H9 (cell line): ENCODE results near the gene FANCL. TPM values are rescaled to one million over a fixed set of nuclear protein-coding genes. Genes with fewer than 3 reads are reported as not detected.
"Not testable (repeated sequence)": the region's sequence is repeated elsewhere in the genome, so short reads cannot be mapped to it uniquely, and the experiment has no call there.

Experiments used
- DNase-seq: peaks from one replicate; pipeline ENCODE4 v3.0.0-alpha.2; 2017
- H2AFZ ChIP-seq: one replicate; pipeline ENCODE4 v1.6.1; 2013; ENCODE audit warnings: mild to moderate bottlenecking, low read length, control low read depth, moderate library complexity
- H2AK5ac ChIP-seq: 2 replicates; pipeline ENCODE4 v1.6.1; 2013; ENCODE audit warnings: low read length, control low read depth, mixed read lengths; ENCODE audit not compliant: insufficient read length
- H2BK120ac ChIP-seq: one replicate; pipeline ENCODE4 v1.6.1; 2013; ENCODE audit warnings: low read depth, mild to moderate bottlenecking, low read length, control low read depth, inconsistent platforms; ENCODE audit not compliant: poor library complexity, severe bottlenecking
- H2BK12ac ChIP-seq: 2 replicates; pipeline ENCODE4 v1.6.1; 2013; ENCODE audit warnings: low read length, control low read depth, mixed read lengths, low read depth; ENCODE audit not compliant: insufficient read length
- H2BK15ac ChIP-seq: 2 replicates; pipeline ENCODE4 v1.6.1; 2013; ENCODE audit warnings: low read depth, low read length, control low read depth
- H2BK20ac ChIP-seq: one replicate; pipeline ENCODE4 v1.6.1; 2013; ENCODE audit warnings: low read depth, mild to moderate bottlenecking, low read length, control low read depth, inconsistent platforms; ENCODE audit not compliant: poor library complexity, severe bottlenecking
- H2BK5ac ChIP-seq: 2 replicates; pipeline ENCODE4 v1.6.1; 2013; ENCODE audit warnings: low read length, control low read depth, mixed read lengths; ENCODE audit not compliant: insufficient read length
- H3K14ac ChIP-seq: 2 replicates; pipeline ENCODE4 v1.6.1; 2013; ENCODE audit warnings: low read length, control low read depth; ENCODE audit not compliant: insufficient read depth
- H3K18ac ChIP-seq: 2 replicates; pipeline ENCODE4 v1.6.1; 2013; ENCODE audit warnings: low read depth, mild to moderate bottlenecking, mixed read lengths, low read length, control low read depth; ENCODE audit not compliant: insufficient read length
- H3K23ac ChIP-seq: 2 replicates; pipeline ENCODE4 v1.6.1; 2013; ENCODE audit warnings: low read length, control low read depth, mixed read lengths, low read depth; ENCODE audit not compliant: insufficient read length
- H3K23me2 ChIP-seq: 2 replicates; pipeline ENCODE4 v1.6.1; 2013; ENCODE audit warnings: low read depth, mild to moderate bottlenecking, mixed read lengths, low read length, control low read depth; ENCODE audit not compliant: insufficient read length, poor library complexity, severe bottlenecking
- H3K27ac ChIP-seq: 2 replicates; pipeline ENCODE4 v1.5.1; 2013; ENCODE audit warnings: low read length, control low read depth, mixed read lengths, low read depth; ENCODE audit not compliant: insufficient read length
- H3K27me3 ChIP-seq: 2 replicates; pipeline ENCODE4 v1.6.1; 2013; ENCODE audit warnings: low read length, control low read depth, inconsistent platforms; ENCODE audit not compliant: insufficient read depth
- H3K4ac ChIP-seq: 2 replicates; pipeline ENCODE4 v1.6.1; 2013; ENCODE audit warnings: low read depth, mild to moderate bottlenecking, control low read depth, inconsistent platforms, low read length, moderate library complexity
- H3K4me1 ChIP-seq: 2 replicates; pipeline ENCODE4 v1.6.1; 2013; ENCODE audit warnings: low read length, control low read depth, inconsistent platforms; ENCODE audit not compliant: insufficient read depth
- H3K4me2 ChIP-seq: 2 replicates; pipeline ENCODE4 v1.6.1; 2013; ENCODE audit warnings: low read length, control low read depth, mixed read lengths; ENCODE audit not compliant: insufficient read length, insufficient read depth
- H3K56ac ChIP-seq: 2 replicates; pipeline ENCODE4 v1.6.1; 2013; ENCODE audit warnings: low read depth, mild to moderate bottlenecking, mixed read lengths, low read length, control low read depth; ENCODE audit not compliant: insufficient read length
- H3K79me1 ChIP-seq: 2 replicates; pipeline ENCODE4 v1.6.1; 2013; ENCODE audit warnings: low read depth, mild to moderate bottlenecking, moderate library complexity, low read length, control low read depth, inconsistent platforms; ENCODE audit not compliant: insufficient read depth, poor library complexity, severe bottlenecking
- H3K79me2 ChIP-seq: 2 replicates; pipeline ENCODE4 v1.6.1; 2013; ENCODE audit warnings: low read length, control low read depth, inconsistent platforms; ENCODE audit not compliant: insufficient read depth
- H3K9ac ChIP-seq: 2 replicates; pipeline ENCODE4 v1.6.1; 2013; ENCODE audit warnings: low read length, control low read depth, mixed read lengths; ENCODE audit not compliant: insufficient read length; ENCODE audit errors: extremely low read depth
- H3K9me3 ChIP-seq: one replicate; pipeline ENCODE4 v1.6.1; 2013; ENCODE audit warnings: low read depth, low read length, inconsistent platforms; ENCODE audit not compliant: control insufficient read depth
- H3T11ph ChIP-seq: one replicate; pipeline ENCODE4 v1.6.1; 2013; ENCODE audit warnings: mild to moderate bottlenecking, low read length, control low read depth, inconsistent platforms
- H4K20me1 ChIP-seq: one replicate; pipeline ENCODE4 v1.6.1; 2013; ENCODE audit not compliant: control insufficient read depth, insufficient read length, insufficient read depth
- H4K5ac ChIP-seq: 2 replicates; pipeline ENCODE4 v1.6.1; 2013; ENCODE audit warnings: low read depth, mild to moderate bottlenecking, mixed read lengths, low read length, control low read depth; ENCODE audit not compliant: insufficient read length
- H4K8ac ChIP-seq: replicated peaks from 2 replicates; pipeline ENCODE4 v1.6.1; 2013; ENCODE audit warnings: low read length, control low read depth, mixed read lengths, low read depth; ENCODE audit not compliant: insufficient read length
- H4K91ac ChIP-seq: 2 replicates; pipeline ENCODE4 v1.6.1; 2013; ENCODE audit warnings: low read depth, mild to moderate bottlenecking, moderate library complexity, mixed read lengths, low read length, control low read depth; ENCODE audit not compliant: insufficient read length
- H3K27ac Mint-ChIP-seq, 3 experiments: 2 replicates in 2 of 3; 3 replicates in 1 of 3; pipeline ENCODE4 v1.8.0; 2020 to 2021; ENCODE audit warnings: mixed read lengths in 3 of 3, mild to moderate bottlenecking in 1 of 3, moderate library complexity in 1 of 3
- H3K27me3 Mint-ChIP-seq: 2 replicates; pipeline ENCODE4 v1.8.0; 2021; ENCODE audit warnings: low read depth, mild to moderate bottlenecking, moderate library complexity, mixed read lengths
- H3K36me3 Mint-ChIP-seq, 3 experiments: 2 replicates in 2 of 3; 3 replicates in 1 of 3; pipeline ENCODE4 v1.8.0; 2020 to 2021; ENCODE audit warnings: low read depth in 3 of 3, mixed read lengths in 3 of 3; ENCODE audit not compliant: insufficient read depth in 1 of 3
- H3K4me1 Mint-ChIP-seq, 2 experiments: 2 replicates each; pipeline ENCODE4 v1.8.0; 2020; ENCODE audit warnings: mixed read lengths in 2 of 2
- H3K4me3 Mint-ChIP-seq, 2 experiments: 2 replicates in 1 of 2; 3 replicates in 1 of 2; pipeline ENCODE4 v1.8.0; 2020 to 2021; ENCODE audit warnings: mild to moderate bottlenecking in 2 of 2, mixed read lengths in 2 of 2, moderate library complexity in 1 of 2
- H3K9me3 Mint-ChIP-seq, 2 experiments: 2 replicates in 1 of 2; 3 replicates in 1 of 2; pipeline ENCODE4 v1.8.0; 2020; ENCODE audit warnings: mild to moderate bottlenecking in 2 of 2, mixed read lengths in 2 of 2, moderate library complexity in 1 of 2
- WGBS: extraction: QIAGEN DNeasy Blood & Tissue Kit; methylation state at CpG from one replicate; pipeline ENCODE4 v1.1.7; 2013; ENCODE audit warnings: missing lambda C conversion rate, low lambda C conversion rate, mixed read lengths; ENCODE audit not compliant: insufficient read length; ENCODE audit errors: extremely low coverage; 5-methylcytosine and 5-hydroxymethylcytosine counted together
- total RNA-seq: library from RNA; stranded (reverse); gene quantifications from 2 replicates; pipeline ENCODE4 v1.2.1, GENCODE V29; 2021

The FANCL gene
- total RNA-seq, 1 experiment from 2014 or later = 41.5 TPM

- not testable (repeated sequence) for H3K27me3 Mint-ChIP-seq, H3K27ac ChIP-seq
- H3K36me3 Mint-ChIP-seq = peaks cover 32 to 52% (median 49%) of the 10 kb centered on the region in 3 experiments
These were observed 73.0 kb downstream of the FANCL start for GRCh38 chr2:58168130-58168529.

More at GRCh38 chr2:58168130-58168529, 73.0 kb downstream of the FANCL start:
- not testable (repeated sequence) for H3K14ac ChIP-seq, H3K79me1 ChIP-seq, H3K23me2 ChIP-seq, H3K9me3 ChIP-seq, H3K4me1 ChIP-seq, H3K9ac ChIP-seq, DNase-seq, H3K56ac ChIP-seq, H2AFZ ChIP-seq, H4K8ac ChIP-seq, H3K79me2 ChIP-seq, H2BK20ac ChIP-seq, H2BK120ac ChIP-seq, H3K18ac ChIP-seq, H3K4me2 ChIP-seq, H2BK15ac ChIP-seq, H3K27me3 ChIP-seq, H4K20me1 ChIP-seq, H2BK12ac ChIP-seq, H2BK5ac ChIP-seq, H2AK5ac ChIP-seq, H3T11ph ChIP-seq, H3K4me3 Mint-ChIP-seq, H3K4ac ChIP-seq, H3K23ac ChIP-seq, H4K91ac ChIP-seq, H4K5ac ChIP-seq
- Mint-ChIP-seq H3K4me1 (peaks cover 28 to 34% of the 10 kb centered on the region in 2 experiments), H3K27ac (peak overlapping the region; percentile 39 to 76 (median 61); a peak in 2 of 7 replicates), H3K9me3 (peaks cover 15 to 23% of the 10 kb centered on the region in 2 experiments; a peak in 4 of 5 replicates)
- no CpG with 5 or more reads among the region's 6 CpGs for WGBS
